GM18511 (cell line): ENCODE data around the gene PHLPP1.

Experiments
- ATAC-seq: cut with Tn5 transposase; IDR thresholded peaks from one replicate; pipeline ENCODE4 v1.9.1; 2021; ENCODE audit warnings: mild to moderate bottlenecking, moderate library complexity; ENCODE audit not compliant: unreplicated experiment

The PHLPP1 gene

GRCh38 chr18:62928326-62928725 lies 213.0 kb downstream of the PHLPP1 start:
- no peak for ATAC-seq

GRCh38 chr18:62933261-62933887 lies 218.0 kb downstream of the PHLPP1 start:
- no peak for ATAC-seq

GRCh38 chr18:62935994-62936393 lies 220.7 kb downstream of the PHLPP1 start:
- ATAC-seq, result no peak

- no peak for ATAC-seq
Measured at GRCh38 chr18:62937065-62937464, 221.7 kb downstream of the PHLPP1 start.

GRCh38 chr18:62938006-62938405 lies 222.7 kb downstream of the PHLPP1 start:
- no peak for ATAC-seq

GRCh38 chr18:62938487-62938886 lies 223.1 kb downstream of the PHLPP1 start:
- peak; percentile 78 for ATAC-seq

GRCh38 chr18:62939433-62939832 lies 224.1 kb downstream of the PHLPP1 start:
- ATAC-seq, result no peak

GRCh38 chr18:62939926-62940325 lies 224.6 kb downstream of the PHLPP1 start:
- ATAC-seq, result no peak

GRCh38 chr18:62942578-62942977 lies 227.2 kb downstream of the PHLPP1 start:
- ATAC-seq, result no peak

GRCh38 chr18:62944454-62944853 lies 229.1 kb downstream of the PHLPP1 start:
- ATAC-seq, result no peak

GRCh38 chr18:62948788-62949187 lies 233.4 kb downstream of the PHLPP1 start:
- no peak for ATAC-seq

GRCh38 chr18:62950246-62950645 lies 234.9 kb downstream of the PHLPP1 start:
- ATAC-seq, result no peak

GRCh38 chr18:62952807-62953206 lies 237.5 kb downstream of the PHLPP1 start:
- no peak for ATAC-seq

- ATAC-seq, result no peak
Measured at GRCh38 chr18:62953663-62954062, 238.3 kb downstream of the PHLPP1 start.

GRCh38 chr18:62954366-62954765 lies 239.0 kb downstream of the PHLPP1 start:
- ATAC-seq, result no peak

GRCh38 chr18:62957885-62958472 lies 242.6 kb downstream of the PHLPP1 start:
- ATAC-seq, result peak; percentile 74

GRCh38 chr18:62959481-62959880 lies 244.1 kb downstream of the PHLPP1 start:
- ATAC-seq, result no peak

GRCh38 chr18:62963507-62963906 lies 248.2 kb downstream of the PHLPP1 start:
- ATAC-seq, result no peak

GRCh38 chr18:62964432-62964831 lies 249.1 kb downstream of the PHLPP1 start:
- ATAC-seq, result no peak

GRCh38 chr18:62967089-62967488 lies 251.7 kb downstream of the PHLPP1 start:
- ATAC-seq, result no peak

GRCh38 chr18:62973689-62974088 lies 258.3 kb downstream of the PHLPP1 start:
- no peak for ATAC-seq

- ATAC-seq, result no peak
Measured at GRCh38 chr18:62974388-62974787, 259.0 kb downstream of the PHLPP1 start.
